Measurements from ENCODE around the gene MED7. TPM values are rescaled to one million over a fixed set of nuclear protein-coding genes. Genes with fewer than 3 reads are reported as not detected.

The MED7 gene
- total RNA-seq, 1 donor from 2014 or later: 44.4 TPM

DNA sequence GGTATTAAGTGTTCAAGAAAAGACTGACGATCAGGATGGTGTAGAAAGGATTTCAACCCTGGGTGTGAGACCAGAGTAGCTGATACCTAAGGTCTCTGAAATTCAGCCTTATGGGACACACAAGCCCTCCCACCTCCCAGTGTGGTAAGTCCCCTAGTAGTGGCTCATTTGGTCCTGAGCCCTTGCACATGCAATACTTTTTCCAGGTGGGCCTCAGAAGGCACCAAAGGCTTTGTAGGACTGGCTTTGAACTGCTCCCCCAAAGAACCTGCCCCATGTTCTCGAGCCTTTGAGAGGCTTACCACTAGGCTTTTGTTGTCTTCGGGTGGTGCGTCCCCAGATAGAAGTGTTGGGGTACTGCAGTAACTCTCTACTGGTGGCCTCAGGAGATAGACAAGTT lies 22.6 kb upstream of the MED7 start:
- no peak for FAIRE-seq
- DNase-seq (ENCODE audit: low spot score in 2 of 2): no peak

DNA sequence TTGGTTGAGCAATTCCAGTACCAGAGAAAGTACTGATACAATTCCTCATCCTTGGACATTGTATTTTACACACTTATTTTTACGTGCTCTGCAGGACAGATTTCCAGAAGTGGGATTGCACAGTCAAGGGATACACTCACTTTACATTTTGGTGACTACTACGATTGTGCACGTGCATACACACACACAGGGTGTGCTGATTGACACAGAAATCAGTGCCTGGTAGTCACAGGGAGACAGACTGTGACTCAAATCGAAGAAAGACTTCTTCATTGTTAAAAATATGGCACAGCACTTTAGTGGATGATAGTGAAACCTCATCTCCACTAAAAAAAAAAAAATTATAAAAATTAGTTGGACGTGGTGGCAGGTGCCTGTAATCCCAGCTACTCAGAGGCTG lies 21.9 kb upstream of the MED7 start:
- FAIRE-seq: no peak
- DNase-seq (ENCODE audit: low spot score in 2 of 2): no peak

DNA sequence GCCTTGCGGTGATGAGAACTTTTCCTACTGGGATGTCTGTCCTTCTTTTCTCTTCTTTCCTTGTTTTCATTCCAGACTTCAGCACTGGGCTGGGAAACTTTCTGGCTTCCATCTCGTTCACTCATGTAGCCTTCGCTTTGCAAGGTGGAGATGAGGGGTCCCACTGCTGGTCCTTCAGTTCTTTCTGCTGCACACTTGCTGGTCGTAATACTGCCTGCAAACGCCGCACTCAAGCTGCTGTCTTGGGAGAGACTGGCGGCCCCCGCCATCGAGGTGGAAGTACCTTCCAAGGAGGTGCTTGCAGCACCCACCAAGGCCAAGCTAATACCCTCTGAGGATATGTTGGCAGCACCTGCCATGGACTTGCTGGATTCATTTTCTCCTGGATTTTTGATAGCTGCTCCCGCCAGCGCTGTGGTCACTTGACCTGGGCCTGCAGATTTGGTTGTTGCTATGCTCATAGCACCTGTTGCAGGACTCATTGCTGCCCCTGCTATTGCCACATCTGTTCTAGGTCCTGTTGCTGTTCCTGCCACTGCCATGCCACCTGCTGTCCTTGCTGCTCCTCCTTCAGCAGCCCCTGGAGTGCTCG lies 20.4 kb upstream of the MED7 start:
- no peak for DNase-seq (ENCODE audit: low spot score in 2 of 2)
- FAIRE-seq: no peak

DNA sequence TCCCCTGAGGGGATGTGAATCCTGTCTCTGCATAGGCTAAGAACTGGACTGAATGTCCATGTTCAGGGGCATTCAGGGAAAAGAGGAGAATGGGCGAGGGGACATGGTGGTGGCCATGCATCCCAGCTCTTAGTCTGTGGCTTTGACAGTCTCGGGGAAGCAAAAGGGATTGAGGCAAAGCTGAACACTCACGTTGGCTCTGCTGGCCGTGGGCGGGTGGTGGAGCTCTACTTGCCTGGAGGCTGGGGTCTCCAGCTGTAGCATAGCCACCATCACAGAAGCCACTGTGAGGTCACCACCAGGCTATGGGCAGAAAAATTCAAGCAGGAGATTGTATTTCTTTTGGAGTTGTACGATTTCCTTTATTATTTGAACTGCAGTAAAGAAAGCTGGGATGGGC lies 19.3 kb upstream of the MED7 start:
- no peak for FAIRE-seq
- DNase-seq (ENCODE audit: low spot score in 2 of 2): no peak

DNA sequence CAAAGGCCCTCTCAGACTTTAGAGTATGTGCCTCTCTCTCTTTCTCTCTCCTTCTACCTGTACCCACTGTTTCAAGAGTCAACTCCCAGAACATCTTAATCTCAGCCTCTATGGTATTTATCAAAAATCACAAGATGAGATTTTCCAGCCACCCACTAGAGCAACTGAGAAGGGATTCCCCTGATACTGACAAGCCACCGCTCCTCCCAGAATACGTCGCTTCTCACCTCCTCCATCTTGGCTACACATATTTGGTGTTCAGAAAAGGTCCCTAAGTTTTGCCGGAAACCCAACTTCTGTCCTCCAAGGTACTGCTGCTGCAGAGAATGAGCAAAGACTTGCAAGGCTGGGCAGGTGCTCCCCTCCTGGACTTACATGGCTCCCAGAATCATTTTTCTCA lies 17.3 kb upstream of the MED7 start:
- DNase-seq (ENCODE audit: low spot score in 2 of 2) (no peak), FAIRE-seq (no peak)

DNA sequence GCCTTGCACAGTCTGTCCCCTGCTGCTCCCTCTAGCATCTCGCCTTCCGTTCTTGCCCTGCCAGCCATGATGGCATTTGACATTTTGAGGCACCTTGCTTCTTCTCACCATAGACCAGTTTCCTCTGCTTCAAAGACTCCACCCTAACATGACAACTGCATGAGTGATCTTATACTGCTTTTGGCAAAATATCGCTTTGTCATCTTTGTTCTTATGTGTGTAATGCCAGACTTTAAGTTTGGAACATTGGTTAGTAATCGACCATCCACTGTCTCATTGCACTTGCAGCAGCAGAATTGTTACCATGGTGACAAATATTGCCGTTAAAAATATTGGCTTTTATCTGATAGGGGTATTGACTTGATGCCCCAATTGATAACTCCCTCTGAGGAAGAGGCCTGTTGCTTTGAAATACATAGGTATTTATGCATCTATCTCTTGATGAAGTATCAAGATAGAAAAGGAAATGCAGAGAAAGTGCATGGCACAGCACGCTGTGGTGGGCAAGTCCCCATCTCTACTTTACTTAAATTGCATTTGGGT lies 16.6 kb upstream of the MED7 start:
- FAIRE-seq: no peak
- DNase-seq (ENCODE audit: low spot score in 2 of 2): no peak

DNA sequence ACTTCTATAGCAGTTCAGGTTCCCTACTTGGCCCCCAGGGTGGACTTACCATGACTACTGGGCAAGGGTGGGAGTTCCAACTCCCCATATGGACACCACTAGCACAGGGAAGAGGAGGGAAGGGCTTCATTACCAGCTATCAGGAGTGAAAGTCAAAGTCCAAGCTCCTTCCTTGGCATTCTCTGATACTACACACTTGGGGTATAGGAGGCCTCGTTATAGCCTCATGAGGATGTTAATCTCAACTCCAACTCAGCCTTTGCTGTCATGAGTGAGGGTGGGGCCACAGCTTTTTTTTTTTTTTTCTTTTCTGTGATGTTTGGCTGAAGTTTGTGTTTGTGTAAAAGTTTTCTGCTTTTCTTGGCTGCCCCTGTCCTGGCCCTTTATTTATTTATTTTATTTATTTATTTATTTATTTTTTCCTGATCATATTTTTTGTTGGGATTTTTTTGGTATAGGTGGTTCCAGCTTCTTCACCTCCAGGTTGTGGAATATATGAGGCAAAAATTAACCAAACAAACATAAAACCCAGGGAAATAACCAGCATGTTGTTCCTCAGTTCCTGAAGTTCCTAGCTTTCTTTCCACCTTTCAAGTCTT lies 14.7 kb upstream of the MED7 start:
- no peak for FAIRE-seq
- DNase-seq (ENCODE audit: low spot score in 2 of 2): no peak

DNA sequence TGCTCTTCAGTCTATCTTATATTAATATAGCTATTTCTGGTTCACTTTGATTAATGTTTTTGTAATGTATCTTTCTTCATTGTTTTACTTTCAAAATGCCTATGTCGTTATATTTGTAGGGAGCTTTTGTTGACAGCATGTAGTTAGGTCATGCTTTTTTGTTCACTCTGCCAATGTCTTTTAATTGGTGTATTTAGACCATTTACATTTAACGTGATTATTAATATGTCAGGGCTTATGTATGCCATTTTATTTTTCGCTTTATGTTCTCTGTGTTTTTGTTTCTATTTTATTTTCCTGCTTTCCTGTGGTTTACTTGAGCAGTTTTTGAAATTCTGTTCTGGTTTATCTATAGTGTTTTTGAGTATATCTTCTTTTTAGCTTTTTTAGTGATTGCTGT lies 12.6 kb upstream of the MED7 start:
- FAIRE-seq (no peak), DNase-seq (ENCODE audit: low spot score in 2 of 2) (no peak)

DNA sequence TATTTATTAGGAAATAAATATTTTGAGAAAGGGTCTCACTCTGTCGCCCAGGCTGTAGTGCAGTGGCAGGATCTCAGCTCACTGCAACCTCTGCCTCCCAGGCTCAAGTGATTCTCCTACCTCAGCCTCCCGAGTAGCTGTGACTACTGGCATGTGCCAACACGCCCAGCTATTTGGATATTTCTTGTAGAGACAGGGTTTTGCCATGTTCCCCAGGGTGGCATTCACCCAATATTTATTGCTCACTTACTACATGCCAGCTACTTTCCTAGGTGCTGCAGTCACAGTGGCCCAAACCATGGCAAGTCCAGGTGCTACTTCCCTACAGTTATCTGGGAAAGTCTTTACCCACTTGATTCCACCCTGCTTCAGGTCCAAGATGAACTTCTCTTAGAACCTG lies 8.3 kb upstream of the MED7 start:
- FAIRE-seq: no peak
- no peak for DNase-seq (ENCODE audit: low spot score in 2 of 2)

DNA sequence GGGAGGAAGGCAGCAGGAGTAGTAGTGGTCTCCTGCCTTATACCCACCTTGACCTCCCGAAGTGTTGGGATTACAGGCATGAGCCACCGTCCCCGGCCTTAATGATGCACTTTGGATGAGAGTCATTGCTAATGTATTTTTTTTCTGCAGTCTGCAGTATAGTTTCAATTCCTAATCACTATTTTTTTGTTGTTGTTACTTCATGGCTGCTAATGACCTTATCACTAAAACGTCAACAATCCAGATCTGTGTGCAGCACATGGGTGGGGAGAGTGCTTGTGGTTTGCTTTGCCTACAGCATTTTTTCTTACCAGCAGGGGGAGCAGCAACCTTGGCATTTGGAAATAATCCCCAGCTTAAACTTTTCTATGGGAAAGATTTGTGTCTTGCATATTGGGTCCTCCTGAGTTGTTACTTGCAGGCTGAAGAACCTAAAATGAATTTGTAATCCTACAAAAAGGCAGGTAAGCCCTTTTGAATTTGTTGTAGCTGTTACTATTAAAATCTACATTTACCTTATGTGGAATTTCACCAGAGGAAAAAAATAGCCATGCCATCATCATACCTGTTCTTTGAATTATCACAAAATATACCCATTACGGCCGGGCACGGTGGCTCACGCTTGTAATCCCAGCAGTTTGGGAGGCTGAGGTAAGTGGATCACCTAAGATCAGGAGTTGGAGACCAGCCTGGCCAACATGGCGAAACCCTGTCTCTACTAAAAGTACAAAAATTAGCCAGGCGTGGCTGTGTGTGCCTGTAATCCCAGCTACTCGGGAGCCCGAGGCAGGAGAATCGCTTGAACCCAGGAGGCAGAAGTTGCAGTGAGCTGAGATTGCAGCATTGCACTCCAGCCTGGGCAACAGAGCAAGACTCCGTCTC lies 6.3 kb upstream of the MED7 start:
- FAIRE-seq: no peak
- DNase-seq (ENCODE audit: low spot score in 2 of 2): peak; percentile 22 to 60

DNA sequence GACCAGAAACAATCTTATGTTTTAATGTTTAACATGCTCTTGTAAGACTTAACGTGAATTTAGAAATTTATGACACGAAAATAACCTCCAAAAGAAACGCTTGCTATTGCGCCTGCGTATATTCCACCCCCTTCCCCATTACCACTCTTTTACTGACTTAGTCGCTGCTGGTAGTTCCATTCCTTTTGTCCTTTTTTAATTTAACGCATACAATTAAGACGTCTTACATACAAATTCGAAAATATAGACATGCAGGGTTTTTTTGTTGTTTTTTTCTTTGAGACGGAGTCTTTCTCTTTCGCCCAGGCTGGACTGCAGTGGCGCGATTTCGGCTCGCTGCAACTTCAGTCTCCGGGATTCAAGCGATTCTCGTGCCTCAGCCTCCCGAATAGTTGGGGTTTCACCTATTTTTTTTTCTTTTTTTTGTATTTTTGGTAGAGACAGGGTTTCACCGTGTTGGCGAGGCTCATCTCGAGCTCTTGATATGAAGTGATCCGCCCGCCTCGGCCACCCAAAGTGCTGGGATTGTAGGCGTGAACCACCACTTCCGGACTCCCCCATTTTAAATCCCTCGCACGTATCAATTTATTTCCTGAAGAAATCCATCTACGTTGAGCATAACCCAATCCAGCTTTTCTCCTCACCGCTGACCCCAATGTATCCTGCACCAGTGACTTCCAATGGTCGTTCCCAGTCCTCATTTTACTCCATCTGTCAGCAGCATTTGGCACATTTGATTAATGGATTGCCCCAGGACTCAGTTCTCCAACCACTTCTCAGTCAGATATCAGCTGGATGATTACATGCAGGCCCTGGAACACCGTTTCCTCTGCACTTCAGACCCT lies 684 bp upstream of the MED7 start:
- DNase-seq (ENCODE audit: low spot score in 2 of 2) (peak; percentile 23 to 40), FAIRE-seq (no peak)

DNA sequence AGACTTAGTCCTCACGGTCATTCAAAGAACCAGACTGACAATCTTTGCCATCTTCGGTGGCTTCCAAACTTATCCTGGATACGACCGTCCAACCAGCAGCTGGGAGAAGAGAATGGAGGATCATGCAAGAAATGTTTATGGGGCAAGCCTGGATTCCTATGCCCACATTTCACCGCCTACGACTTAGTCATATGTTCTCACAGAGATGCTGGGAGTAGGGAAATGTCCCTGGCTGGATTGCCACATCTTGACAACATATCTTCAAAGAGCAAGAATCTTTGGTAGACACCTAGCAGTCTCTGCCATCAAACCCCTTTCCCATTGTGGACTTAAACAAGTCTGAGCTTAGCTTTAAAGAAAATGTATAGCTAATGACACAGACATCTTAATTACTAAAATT lies 5.0 kb downstream of the MED7 start:
- DNase-seq (ENCODE audit: low spot score in 2 of 2): no peak
- FAIRE-seq: no peak

DNA sequence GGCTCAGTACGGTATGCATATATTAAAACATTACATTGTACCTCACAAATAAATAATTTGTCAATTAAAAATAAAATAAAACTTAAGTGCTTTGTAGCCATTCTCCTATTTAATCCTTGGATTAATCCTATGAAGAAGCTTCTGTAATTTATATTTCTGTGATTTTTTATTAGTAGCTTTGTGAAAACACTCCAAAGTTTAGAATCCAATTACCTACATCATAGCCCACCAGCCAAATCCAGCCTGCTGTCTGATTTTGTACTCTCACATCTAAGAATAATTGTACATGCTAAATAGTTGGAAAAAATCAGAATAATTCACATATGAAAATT lies 10.4 kb downstream of the MED7 start:
- DNase-seq (ENCODE audit: low spot score in 2 of 2) (no peak), FAIRE-seq (no peak)

DNA sequence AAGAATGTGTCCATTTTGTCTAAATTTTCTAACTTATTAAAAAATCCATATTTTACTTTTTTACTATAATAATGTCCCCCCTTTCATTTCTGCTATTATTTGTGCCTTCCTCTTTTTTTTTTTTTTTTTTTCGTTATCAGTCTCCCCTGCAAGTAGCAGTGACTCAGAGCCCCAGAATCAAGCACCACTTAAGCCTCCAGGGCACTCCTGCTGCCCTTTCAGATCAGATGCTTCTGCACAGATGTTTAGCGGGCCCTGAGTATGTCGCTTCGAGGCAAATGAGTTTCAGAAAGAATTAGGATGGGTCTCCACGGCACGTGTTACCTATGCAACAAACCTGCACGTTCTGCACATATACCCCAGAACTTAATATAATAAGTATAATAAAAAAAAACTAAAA lies 11.7 kb downstream of the MED7 start:
- no peak for FAIRE-seq

DNA sequence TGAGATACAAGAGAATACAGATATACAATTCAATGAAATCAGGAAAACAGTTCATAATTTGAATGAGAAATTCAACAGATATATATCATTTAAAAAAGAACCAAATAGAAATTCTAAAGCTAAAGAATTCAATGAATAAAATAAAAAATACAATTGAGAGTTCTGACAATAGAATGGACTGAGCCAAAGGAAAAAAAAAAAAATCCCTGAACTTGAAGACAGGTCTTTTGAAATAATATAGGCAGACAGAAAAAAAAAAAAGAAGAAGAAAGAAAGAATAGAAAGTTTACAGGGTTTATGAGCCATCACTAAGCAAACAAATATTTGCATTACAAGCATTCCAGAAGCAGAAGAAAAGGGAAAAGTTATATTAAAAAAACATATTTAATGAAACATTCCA lies 21.0 kb downstream of the MED7 start:
- FAIRE-seq (no peak), DNase-seq (ENCODE audit: low spot score in 2 of 2) (no peak)

More for the DNA sequence above, 11.7 kb downstream of the MED7 start:
- no peak for DNase-seq (ENCODE audit: low spot score in 2 of 2)

DNA sequence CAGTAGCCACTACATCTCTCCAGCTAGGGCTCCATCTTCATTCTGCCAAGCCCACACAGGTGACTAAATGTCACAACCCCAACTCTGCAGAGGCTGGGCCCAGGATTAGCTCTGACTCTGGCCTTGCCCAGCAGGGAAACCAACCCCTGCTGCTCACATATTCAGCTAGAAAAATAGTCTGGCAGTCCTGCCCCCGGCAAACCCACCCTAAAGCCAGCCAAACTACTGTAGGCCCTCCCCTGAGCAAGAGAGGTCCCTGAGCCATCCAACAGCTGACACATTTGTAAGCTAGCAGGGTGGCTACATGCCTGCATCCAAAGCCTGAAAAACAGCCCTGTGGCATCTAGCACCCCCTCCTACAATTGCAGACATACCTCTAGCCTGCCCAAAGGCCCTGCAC lies 22.6 kb downstream of the MED7 start:
- FAIRE-seq (no peak), DNase-seq (ENCODE audit: low spot score in 2 of 2) (no peak)

DNA sequence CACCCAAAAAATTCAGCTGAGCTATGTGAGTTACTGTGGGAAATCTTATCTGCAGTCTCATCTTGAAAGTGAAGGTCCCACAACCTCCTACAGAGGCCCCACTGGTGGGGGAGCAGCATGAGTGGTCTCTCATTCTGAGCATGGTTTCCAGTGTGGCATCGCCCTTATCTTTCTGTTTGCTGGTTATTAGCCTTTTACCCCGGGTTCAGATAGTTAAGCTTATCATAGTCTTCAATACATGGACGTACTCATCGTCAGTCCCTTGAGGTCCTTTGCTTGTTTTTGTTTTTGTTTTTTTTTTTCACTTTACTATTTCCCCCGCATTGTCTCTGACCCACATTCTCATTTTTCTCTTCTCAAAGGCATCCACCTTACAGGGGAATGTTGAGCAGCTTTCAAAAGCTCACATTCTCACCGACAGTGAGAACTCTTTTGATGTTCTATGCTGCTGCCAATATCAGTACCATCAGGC lies 26.1 kb downstream of the MED7 start:
- FAIRE-seq (no peak), DNase-seq (ENCODE audit: low spot score in 2 of 2) (no peak)

DNA sequence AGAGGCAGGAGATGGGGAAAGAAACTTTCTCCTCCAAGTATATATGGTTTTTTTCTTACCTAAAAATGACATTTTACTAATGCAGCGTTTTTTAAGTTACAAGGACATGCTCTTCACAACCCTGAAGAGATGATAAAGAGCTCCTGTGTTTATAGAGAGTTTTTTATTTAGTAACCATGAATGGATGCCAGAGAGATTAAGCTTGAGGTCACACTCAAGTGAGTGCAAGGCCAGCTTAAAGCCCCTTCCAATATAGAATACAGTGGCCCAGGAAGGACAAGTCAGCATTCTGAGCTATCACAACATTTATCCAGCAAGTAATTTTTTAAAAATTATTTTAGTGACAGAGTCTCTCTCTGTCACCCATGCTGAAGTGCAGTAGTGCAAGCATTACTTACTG lies 27.2 kb downstream of the MED7 start:
- FAIRE-seq (no peak), DNase-seq (ENCODE audit: low spot score in 2 of 2) (no peak)

DNA sequence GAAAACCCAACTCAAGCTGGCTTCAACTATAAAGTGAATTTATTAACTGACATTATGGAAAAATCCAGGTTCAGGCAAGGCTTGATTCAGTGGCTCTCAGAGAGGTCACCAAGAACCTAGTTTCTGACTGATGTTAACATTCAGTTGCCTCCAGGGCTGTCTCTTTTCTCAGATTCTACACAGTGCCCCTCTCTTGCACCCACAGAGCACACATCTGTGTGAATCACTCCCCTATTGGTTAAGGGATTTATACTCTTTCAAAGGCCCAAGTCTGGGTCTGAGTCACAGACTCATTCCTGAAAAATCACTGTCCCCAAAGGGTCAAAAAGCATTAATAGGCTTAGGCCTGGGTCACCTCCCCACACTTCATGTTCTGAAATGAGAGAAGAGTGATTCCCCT lies 27.7 kb downstream of the MED7 start:
- DNase-seq (ENCODE audit: low spot score in 2 of 2) (no peak), FAIRE-seq (no peak)

DNA sequence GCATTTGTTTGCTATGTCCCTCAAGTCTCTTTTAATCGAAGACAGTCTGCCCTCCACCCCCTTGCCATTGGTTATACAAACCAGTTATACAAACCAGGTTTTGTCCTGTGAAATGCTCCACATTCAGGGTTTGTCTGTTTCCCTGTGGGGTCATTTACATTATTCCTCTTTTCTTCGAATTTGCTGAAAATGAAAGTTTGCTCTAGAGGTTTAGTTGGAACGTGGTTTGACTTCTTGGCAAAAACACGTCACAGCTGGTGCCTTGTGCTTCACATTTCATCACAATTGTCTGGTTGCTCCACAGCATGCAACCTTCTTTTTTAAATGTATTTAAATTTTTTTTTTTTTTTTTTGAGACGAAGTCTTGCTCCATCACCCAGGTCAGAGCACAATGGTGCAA lies 29.7 kb downstream of the MED7 start:
- DNase-seq (ENCODE audit: low spot score in 2 of 2): no peak
- FAIRE-seq: no peak

DNA sequence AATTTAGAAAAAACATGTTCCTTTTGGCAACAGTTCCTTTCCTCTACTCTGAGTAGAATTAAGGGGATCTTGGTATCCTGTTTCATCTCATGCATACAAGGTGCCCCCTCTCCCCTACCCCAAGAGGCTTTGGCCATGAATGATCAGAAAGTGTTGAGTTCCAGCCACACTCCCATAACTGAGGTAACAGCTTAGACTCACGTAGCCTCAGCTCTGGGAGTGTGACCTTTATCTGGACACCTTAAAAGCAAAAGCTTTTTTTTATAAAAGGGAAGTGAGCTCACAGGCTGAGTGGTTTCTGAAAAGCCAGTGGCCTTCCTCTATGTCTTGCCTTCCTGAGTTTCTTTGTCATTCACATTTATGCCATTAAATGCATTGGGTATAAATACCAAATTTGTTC lies 32.9 kb downstream of the MED7 start:
- DNase-seq (ENCODE audit: low spot score in 2 of 2): no peak
- no peak for FAIRE-seq
